GM21526 (cell line): ENCODE results near the gene SLC9A5.

Experiments used
- ATAC-seq: cut with Tn5 transposase; IDR thresholded peaks from one replicate; pipeline ENCODE4 v1.9.1; 2021; ENCODE audit warnings: moderate library complexity; ENCODE audit not compliant: unreplicated experiment, low FRiP score

SLC9A5 gene, protein sequence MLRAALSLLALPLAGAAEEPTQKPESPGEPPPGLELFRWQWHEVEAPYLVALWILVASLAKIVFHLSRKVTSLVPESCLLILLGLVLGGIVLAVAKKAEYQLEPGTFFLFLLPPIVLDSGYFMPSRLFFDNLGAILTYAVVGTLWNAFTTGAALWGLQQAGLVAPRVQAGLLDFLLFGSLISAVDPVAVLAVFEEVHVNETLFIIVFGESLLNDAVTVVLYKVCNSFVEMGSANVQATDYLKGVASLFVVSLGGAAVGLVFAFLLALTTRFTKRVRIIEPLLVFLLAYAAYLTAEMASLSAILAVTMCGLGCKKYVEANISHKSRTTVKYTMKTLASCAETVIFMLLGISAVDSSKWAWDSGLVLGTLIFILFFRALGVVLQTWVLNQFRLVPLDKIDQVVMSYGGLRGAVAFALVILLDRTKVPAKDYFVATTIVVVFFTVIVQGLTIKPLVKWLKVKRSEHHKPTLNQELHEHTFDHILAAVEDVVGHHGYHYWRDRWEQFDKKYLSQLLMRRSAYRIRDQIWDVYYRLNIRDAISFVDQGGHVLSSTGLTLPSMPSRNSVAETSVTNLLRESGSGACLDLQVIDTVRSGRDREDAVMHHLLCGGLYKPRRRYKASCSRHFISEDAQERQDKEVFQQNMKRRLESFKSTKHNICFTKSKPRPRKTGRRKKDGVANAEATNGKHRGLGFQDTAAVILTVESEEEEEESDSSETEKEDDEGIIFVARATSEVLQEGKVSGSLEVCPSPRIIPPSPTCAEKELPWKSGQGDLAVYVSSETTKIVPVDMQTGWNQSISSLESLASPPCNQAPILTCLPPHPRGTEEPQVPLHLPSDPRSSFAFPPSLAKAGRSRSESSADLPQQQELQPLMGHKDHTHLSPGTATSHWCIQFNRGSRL

DNA sequence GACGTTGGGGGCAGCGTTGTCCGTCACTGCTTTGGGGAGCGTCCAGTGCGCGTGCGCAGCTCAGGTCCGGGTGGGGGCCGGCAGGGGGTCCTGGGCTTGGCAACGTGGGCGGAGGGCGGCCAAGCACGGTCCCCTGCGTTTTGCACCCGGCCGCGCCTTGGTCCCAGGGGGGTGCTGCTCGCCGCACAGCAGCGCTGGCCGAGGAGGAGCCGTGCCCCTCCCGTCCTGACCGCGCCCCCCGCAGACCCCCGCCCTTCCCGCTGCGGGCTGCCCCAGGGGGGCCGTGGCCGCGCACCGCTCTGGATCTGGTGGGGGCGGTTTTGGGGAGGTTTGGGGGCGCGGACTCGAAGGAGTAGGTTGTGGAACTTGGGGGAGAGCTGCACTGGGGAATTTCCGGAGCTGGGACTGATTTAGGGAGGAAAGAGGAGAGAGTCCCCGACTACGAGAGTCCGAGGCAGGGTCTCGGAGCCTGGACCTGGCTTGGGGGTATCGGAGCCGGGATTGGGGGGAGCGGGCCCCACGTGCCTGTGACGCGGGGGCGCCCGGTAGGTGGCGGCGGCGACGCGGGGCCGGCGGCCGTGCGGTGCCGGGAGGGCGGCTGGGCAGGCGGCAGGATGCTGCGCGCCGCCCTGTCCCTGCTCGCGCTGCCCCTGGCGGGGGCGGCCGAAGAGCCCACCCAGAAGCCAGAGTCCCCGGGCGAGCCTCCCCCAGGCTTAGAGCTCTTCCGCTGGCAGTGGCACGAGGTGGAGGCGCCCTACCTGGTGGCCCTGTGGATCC lies at the start of gene SLC9A5:
Gene SLC9A5 (plus strand): TSS at position 579 of the 777 bp plus-strand sequence. CDS start 36 bp downstream, at position 615.
- ATAC-seq = no peak

DNA sequence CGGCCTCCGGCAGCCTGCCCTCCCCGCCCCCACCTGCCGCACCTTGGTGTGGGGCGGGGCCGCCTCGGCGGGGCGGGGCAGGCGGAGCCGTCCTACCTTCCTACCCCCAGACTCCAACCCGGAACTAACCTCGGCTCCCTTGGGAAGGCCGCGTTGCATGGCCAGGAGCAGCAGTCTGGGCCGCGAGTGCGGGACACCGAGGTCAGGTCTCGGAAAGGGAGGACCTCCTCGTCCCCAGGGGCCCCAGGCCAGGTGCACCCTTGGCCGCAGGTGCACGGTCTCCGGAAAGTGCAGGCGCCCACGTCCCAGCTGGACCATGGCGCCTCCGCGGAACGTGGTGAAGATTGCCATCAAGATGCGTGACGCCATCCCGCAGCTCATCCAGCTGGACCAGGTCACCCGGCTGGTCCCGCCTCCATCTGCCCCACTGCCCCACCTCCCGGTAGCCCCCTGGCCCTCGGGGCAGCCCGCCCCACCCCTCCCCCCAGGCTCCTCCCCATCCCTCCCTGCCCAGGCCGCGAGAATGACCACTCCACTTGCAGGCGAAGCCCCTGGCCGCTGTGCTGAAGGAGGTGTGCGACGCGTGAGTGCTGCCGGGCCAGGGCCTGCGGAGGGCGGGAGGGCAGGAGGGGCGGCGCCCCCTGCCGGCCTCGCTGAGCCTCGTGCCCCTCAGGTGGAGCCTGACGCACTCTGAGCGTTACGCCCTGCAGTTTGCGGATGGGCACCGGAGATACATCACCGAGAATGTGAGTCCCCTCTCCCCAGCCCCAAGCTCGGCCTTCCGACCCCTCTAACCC lies 49.6 kb upstream of the SLC9A5 start, which contains the start of gene ELMO3:
Gene ELMO3 (plus strand): TSS at position 121 of the 797 bp plus-strand sequence. CDS start 196 bp downstream, at position 317.
- ATAC-seq = no peak

DNA sequence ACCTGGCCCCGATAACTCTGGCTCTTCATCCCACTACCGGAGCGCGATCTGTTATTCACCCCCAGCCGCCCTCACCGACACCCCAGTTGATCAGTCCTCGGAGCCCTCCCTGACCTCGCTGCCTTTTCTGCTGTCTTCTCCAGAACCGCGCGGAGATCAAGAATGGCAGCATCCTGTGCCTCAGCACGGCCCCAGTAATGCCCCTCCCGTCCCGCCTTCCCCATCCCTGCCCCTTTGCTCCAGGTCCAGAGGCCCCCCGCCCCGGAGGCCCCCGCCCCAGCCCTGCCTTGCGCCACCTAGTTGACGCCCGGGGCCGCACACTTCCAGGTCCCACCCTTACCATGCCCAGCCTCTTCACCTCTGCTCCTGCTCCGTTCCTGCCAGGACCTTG lies 49.0 kb upstream of the SLC9A5 start:
- no peak for ATAC-seq

DNA sequence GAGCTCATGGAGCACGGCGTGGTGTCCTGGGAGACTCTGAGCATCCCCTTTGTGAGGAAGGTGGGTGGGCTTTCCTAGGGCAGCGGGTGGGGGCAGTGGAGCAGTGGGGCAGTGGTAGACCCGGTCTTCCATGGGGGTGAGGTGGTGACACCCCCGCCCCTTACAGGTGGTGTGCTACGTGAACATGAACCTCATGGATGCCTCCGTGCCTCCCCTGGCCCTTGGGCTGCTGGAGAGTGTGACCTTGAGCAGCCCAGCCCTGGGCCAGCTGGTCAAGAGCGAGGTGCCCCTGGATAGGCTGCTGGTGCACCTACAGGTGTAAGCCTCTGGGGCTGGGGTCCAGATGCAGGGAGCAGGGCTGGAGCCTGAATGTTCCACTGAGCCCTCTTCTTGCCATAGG lies 48.3 kb upstream of the SLC9A5 start:
- ATAC-seq = no peak

DNA sequence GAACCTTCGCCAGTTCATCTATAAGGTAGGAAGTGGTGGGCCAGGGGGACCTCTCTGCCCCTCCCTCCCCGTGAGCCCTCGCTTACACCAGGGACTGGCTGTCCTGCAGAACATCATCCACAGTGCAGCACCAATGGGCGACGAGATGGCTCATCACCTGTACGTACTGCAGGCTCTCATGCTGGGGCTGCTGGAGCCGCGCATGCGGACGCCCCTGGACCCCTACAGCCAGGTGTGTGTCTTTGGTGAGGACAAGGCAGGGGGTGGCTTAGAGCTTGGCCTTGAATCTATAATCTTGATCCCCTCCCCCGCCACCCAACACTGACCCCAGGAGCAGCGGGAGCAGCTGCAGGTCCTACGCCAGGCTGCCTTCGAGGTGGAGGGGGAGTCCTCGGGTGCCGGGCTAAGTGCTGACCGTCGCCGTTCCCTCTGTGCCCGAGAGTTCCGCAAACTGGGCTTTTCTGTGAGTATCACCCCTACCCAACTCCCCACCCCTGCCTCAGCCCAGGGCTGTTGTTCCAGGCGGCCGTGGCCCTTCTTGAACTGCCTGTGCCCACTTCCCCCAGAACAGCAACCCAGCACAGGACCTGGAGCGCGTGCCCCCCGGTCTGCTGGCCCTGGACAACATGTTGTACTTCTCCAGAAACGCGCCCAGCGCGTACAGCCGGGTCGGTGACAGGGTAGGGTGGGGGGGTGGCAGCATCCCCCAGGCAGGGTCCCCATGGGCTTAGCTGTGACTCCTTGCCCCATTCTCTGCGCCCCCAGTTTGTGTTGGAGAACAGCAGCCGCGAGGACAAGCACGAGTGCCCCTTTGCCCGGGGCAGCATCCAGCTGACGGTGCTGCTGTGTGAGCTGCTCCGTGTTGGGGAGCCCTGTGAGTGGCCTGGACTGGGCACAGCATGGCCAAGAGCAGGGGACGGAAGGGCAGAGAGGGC lies 47.1 kb upstream of the SLC9A5 start:
- no peak for ATAC-seq

DNA sequence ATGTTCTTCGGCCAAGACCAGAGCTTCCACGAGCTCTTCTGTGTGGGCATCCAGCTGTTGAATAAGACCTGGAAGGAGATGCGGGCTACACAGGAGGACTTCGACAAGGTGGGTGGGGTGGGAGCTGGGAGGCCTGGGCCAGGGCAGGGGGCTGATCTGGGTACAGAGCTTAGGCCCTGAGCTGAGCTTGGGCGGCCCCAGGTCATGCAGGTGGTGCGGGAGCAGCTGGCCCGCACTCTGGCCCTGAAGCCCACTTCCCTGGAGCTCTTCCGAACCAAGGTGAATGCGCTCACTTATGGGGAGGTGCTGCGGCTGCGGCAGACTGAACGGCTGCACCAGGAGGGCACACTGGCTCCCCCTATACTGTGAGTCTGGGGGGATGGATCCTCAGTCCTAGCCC lies 46.4 kb upstream of the SLC9A5 start:
- ATAC-seq = no peak

DNA sequence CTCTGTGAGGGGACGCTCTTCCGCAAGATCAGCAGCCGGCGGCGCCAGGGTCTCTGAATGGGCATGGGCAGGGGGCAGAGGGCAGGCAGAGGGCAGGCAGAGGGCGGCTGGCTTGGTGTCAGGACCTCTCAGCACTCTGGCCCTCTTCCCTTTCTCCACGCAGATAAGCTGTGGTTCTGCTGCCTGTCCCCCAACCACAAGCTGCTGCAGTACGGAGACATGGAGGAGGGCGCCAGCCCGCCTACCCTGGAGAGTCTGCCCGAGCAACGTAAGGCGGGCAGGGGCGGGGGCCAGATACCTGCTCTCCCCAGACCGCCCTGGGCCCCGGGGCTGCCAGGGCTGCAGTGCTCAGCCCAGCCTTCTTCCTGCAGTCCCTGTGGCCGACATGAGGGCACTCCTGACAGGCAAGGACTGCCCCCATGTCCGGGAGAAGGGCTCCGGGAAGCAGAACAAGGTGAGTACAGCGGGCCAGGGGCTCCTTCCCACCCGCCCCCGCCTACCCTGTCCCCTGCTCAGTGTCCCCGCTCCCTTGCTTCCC lies 45.8 kb upstream of the SLC9A5 start:
- ATAC-seq = no peak

DNA sequence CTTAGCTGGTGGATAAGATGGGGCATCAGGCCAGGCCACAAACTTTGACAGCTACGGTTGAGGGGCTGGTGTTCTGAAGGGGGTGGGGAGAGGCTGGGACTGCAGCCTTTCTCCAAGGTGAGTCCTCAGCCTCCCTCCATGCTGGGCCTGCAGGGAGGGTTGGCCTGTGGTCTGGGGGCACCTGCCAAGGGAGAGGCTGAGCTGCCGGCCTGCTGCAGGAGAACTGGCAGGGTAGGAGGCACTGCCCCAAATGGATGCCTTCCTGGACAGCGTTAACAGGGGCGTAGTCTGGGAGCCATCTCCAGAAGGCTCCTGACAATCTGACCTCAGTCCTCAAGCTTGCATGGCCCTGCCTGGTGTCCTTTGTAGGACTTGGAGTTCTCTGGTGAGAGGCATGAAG lies 44.7 kb upstream of the SLC9A5 start:
- no peak for ATAC-seq

DNA sequence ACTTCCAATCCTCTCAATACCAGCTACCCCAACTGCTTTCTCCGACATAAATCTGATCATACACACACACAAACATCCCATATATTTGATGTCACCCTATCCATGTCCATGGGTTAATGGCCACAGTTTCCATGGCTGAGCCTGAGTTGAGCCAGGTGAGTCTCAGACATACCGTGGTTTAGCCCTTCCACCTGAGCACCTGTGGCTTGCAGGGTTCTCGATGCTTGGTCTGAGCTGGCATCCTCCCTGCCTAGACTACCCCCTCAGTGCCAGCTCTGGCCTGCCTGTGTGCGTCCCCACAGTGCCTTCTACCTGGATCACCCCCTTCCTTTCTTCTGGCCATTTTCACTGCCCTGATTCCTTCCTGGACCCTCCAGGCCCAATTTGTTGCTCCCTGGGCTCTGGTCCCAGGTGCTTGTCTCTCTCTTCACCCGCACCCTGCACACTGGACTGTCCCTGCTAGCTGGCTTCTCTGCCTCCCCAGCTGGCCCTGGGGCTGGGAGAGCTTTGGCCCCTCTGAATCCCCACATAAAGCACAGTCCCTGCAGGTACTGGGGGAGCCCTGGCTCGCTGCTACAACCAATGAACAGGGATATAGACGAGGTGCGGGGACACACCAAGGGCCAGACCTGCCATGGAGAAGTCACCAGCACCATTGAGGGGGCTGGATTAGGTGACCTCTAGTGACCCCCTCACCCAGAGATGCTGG lies 42.5 kb upstream of the SLC9A5 start:
- no peak for ATAC-seq

DNA sequence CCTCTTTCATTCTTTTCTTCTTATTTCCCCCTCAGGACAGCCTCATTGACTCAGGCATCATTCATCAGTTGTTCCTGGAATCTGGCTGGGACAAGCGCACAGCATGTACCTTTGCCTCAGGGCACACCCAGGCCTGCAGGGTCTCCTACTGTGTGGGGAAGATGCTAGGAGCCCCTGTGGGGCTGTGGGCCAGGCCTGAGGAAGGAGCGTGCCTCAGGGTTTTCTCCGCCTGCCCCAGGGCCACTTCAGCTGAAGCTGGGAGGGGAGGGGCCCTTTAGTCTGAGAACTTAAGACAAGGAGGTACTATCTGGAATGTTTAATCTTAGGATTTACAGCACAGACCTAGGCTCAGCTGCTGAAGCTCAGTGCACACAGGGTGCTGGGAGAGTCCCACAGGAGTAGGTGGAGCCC lies 41.9 kb upstream of the SLC9A5 start:
- no peak for ATAC-seq

DNA sequence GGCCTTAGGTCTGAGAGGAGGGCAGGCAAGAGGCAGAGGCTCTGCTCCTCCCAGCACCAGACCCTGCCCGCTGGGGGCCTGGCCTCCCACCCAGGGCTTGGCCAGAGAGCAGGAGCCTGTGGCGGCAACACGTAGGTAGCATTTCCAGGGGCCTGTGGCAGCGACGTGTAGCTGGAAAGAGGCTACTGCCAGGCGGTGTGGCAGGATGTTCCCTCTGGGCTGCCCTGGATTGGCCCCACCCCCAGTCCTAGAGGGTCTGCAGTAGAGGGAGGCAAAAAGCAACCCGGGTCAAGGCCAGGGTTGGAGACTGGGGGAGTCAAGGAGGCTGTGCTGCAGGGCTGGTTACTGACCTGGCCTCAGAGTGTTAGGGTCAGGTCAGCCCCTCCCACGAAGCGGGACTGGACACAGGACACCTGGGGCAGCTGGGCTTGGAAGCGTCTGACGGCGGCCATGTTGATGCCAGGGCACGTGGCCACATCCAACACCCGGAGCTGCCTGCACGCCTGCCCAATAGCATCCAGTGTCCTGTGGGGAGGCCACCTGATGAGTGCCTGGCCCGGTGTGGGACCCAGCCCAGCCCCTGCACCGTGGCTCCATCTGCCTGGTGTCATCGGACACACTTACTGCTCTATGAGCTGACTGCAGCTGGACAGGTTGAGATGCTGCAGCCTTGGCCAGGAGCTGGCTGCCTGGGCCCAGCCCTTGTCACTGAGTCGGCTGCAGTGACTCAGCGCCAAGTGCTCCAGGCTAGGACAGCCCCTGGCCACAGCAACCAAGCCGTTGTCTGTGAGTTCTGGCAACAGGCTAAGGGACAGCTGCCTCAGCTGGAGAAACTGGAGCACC lies 41.3 kb upstream of the SLC9A5 start:
- ATAC-seq = no peak

DNA sequence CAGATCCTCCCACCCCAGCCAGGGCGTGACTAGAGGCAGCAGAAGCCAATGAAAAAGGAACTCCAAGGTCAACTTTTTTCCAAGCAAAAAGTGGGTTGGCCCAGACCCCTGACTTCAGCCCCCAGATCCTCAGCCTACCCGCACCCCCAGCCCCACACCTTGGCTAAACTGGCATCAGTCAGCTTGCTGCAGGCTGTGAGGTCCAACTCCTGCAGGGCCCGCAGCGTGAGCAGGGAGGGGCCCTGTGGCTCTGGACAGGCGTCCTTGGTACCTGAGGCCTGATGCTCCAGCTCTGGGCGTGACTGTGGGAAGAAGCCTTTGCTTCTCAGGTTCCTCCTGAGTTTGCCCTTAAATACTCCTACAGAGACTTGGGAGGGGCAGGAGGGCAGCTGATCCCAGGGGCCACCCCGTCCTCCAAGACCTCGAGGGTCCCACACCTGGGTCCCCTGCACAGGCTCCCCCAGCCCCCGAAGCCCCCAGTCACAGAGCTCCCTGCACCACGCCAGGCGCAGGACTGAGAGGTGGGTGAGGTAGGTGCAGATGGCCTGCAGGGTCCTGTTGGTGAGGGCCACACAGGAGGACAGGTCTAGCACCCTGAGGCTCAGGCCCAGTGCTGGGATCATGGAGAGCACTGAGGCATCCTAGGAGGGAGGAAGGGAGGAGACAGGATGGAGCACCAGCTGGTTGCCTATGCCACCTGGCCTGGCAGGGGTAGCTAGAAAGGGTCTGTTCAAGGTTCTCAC lies 40.5 kb upstream of the SLC9A5 start:
- ATAC-seq = no peak

DNA sequence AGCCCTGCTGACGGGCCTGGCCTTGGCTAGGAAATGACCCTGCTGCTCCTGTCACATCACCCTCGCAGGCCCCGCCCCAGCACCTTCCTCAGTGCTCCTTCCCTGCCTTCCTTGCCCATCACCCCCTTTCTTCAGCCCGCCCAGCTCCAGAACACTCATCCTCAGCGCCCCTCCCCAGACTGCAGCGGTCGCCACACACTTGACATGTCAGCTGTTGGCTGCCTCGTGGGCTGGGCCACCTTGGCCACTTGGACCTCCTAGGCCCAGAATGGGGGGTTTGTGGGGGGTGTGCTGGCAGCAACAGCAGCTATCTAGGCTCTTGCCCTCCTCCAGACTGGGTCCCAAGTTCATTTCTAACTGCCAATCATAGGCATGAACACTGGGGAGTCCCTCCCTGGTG lies 39.2 kb upstream of the SLC9A5 start:
- no peak for ATAC-seq

DNA sequence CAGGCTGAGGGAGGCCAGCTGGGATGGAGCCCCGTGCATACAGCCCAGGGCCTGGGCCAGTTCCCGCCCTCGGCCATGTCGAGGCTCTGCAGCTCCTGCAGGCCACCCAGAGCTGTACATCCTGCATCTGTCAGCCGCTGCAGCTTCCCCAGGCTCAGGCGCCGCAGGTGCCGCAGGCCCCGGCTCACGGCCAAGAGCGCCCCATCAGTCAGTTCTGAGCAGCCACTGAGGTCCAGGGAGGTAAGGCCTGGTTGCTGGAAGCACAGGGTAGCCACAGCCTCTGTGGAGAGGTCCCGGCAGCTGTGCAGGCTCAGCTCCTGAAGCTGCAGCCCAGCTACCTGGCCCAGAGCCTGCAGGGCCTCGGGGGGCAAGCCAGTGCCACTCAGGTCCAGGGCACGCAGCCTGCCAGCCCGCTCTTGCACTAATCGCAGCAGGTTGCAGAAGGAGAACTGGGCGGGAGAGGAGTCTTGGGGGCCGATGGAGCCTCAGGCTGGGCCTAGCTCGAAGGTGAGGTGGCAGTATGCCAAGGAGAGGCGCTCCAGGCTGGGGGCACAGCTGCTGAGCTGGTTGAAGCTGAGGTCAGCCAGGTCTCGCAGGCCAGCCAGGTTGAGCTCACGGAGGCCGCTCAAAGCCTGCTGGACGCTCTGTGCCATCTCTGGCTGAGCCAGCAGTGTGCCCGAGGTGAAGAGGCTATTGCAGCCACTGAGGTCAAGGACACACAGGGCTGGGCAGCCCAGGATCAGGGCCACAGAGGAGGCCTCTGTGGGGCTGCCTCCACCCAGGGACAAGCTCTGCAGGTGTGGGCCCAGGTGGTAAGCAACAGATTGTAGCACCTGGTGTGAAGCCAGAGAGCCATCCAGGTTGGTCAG lies 38.5 kb upstream of the SLC9A5 start:
- no peak for ATAC-seq

DNA sequence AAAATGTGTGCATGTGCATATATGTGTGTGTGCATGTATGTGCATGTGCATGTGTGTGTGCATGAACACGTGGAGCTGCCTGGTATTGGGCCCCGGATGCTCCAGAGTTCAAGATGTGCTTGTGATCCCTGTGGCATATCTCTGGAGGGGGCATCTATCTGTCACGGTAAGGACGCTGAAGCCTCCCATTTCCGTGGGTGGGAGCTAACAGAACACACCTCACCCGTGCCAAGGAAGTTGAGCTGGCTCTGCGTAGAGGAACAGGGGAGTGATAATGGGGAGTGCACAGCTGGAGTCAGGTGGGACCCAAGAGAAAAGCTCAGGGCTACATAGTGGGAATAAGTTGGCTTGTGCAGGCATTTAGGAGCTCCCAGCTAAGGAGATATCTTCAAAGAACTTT lies 37.1 kb upstream of the SLC9A5 start:
- ATAC-seq = no peak

DNA sequence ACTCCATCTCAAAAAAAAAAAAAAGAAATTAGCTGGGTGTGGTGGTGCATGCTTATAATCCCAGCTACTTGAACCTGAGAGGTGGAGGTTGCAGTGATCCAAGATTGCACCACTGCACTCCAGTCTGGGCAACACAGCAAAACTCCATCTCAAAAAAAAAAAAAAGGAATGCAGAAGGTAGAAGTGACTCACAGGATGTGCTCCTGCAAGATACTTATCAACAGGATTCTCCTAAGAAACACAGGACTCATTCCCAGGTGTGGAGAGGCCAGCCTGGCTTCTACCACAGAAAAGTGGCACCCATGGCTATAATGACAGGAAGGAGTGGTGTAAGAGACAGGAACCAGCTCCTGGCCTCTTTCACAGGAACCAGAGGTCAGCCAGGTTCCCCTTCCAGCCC lies 36.0 kb upstream of the SLC9A5 start:
- no peak for ATAC-seq
